GM21529 (cell line): ENCODE results near the gene RGS10.

Source experiments
- ATAC-seq: cut with Tn5 transposase; IDR thresholded peaks from one replicate; pipeline ENCODE4 v1.9.1; 2021; ENCODE audit not compliant: unreplicated experiment

RGS10 gene

DNA sequence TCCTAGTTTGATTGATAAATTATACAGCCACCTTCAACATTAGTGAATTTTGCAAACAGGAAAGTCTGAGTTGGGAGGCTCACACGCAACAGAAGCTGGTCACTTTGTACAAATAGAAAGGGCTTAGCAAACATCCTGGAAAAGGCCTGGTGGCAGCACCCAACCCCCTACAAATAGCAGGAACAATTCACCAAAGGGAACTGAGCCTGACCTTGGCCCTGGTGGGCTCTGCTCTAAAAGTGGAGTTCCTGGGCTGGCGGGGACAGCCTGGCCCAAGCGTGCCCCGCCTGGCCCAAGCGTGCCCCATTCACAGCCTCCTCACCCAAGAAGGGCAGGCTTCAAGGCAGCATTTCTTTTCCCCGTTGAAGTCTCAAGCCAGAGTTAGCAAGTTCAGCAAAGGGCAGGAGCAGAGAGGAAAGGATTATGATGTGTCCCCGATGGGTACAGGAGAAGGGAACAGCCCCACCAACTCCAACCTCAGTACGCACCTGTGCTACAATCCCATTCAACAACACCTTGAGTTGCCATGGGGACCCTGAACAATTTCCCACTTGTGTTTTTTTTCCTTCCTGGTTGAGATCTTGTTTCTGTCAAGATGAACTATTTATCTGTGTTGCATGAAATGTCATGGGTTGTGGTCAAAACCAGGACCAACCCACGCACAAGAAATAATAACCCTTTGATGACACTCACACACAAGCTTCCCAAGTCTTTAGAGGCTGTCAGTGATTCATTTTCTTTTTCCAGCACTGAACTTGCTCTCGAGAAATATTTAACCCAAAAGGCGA, 43.4 kb downstream of the RGS10 start:
- ATAC-seq, result no peak

DNA sequence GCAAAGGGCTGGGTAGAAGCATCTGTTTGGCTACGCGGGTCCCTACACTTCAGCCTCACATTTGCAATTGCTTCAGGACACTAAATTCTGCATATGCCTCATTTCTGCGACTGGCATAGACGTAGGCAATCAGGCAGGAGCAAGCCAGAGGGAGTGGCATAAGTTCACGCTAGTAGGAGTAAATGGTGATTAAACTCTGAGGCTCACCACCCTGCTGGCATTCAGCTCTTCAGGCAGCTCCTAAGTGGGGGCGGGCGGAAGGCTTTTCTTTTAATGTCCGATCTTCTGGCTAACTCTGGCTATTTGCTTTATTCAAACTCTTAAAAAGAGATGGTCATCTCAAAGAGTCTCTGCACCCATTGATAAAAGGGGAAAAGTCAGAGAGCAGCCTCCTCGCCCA, 45.3 kb downstream of the RGS10 start:
- no peak for ATAC-seq

DNA sequence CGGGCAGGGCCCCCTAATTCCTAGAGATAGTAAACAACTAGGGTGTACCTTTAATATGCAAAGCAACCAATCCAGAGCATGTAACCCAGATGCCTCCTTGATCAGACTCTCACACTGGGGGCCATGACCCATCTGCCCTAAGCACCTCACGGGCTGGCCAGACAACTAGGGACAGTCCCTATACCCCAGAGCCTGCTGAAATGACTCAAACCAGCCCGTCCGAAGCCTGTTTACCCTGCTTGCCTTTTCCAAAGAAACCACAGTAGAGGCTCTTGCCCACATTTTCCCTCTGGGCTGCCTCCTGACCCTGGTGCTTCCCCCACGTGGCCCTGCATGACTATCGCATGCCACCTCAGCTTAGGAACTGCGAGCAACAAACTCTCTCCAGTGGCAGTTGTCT, 46.2 kb downstream of the RGS10 start:
- ATAC-seq, result peak; percentile 94

DNA sequence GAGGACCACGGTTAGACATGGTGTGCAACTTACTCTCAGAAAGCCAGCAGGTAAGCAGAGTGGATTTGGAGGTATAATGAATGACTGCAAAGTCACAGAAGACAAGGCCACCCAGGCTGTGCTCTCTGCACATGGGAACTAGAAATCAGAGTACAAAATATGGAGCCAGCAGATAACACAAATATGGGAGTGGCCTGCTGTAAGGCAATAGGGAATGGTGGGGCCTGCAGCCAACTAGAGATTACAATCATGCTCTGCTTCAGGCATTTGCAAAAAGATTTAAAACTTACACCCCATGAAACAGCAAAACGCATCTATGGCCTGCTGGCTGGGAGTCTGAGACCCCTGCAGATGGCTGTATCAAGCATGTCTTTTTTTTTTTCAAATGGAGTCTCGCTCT, 47.0 kb downstream of the RGS10 start:
- ATAC-seq, result no peak

DNA sequence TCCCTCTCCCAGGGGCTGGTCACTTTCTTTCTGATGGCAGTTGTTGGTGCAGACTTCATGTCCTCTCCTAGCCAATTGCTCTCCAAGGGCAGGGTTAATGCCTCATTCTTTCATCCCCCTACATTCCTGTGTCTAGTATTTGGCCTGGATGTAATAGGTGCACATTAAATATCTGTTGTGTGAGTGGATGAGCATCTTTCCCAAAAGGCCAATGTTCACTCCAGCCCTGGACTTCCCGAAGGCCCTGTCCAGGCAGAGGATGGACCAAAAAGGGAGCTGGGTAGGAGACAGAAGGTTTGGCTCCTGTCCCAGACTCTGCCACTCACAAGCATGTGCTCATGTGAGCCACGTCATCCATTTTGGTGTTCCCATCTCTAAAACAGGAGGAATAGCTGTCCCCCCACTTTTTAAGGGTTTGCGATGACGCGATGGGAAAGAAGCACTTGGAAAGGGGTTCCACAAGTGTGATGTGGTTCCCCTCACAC, 47.5 kb downstream of the RGS10 start:
- ATAC-seq, result no peak

DNA sequence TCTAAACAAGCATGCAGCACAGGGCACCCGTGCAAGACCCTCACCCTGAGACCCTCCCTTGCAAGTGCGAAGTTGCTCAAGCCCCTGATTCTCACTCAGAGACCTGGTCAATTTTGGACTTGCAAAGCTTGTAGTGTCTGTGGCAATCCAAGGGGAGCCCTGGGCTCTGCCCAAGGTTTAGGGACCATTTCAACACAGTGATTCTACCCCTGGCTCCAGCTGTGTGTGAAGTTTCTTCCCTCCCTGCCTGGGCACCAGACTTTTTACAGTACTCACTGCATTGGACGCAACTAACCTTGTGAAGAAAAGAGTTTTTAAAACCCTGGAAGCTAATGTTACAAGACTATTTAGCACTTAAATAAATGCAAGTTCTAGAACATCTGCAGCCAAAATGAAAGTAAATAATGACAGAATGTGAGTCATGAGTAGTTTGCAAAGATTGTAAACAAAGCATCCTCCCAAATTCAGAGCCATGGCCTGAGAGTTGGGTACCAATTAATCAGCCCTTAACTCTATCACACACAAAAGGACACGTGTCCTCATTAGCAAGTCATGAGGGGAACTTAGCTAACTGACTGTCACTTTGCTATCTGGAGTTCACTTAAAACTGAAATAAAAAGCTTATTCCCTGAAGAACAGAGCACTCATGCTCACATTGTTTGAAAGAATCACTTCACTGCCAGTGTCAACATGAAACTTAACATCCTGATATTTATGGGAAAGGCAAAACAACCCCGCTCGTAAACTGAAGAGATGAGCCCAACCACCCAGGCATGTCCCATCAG, 48.1 kb downstream of the RGS10 start:
- ATAC-seq, result no peak

DNA sequence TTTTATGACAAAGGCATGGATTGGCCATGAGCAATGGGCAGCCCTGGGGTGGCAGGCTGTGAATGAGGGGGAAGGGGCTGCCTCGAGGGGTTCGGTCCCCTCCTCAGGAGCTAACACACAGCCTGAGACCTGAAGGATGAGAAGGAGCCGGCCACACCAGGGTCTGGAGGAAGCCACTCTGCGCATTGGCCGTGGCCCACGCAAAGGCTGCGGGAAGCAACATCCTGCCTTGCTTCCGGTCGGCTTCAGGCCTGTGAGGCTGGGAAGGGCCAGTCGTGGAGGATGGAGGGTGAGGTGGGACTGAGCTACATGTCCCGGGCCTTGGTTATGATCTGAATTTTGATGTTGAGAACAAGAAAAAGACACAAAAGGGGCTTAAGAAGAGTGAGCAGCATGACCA, 49.4 kb downstream of the RGS10 start:
- ATAC-seq, result no peak

DNA sequence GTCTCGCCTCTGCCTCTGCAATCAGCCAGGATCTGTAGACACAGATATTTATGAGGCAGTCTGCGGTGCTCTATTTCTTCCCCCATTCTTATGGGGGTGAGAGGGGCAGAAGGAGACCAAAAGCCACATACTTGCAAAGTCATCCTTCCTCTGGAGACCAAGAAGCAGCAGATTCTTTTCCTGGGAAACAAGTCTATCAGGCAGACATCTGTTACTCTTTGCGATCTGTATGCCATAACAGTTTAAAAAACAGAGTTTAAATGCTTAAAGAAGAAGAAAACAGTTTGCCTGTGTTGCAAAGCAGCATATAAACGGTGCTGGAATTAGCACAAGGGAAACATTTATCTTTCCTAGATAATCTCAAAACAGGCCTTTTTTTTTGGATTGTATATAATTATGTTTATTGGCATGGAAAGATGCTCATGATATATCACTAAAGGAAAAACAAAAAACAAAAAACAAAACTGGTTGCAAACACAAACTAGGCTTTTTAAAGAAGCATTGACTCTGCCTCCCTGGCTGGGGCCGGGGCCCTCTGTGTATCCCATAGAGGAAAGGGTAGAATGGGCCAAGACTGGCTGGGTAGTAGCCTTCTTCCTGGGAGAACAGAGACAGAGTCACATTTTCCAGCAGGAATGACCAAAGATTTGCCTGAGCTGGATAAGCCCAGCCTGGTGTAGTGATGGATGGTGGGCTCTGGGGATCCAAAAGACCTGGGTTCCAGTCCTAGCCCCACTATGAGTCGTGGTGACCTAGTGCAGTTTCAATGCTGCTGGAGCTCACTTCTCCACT, 50.4 kb downstream of the RGS10 start:
- no peak for ATAC-seq

DNA sequence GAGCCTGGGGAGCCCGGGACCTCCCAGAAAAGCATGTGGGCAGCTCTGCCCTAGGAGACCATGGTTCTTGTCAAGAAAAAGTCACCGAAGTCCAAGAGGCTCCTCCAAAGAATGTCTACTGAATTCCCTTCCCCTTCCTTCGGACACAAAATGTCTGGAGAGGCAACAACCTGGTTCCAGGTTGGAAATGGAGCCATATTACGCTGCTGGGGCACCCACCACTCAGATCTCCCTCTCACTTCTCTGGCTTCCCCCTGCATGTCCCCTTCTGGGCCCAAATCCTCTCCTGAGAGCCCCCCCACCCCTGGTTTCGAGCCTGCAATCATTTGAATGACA, 52.6 kb downstream of the RGS10 start:
- ATAC-seq, result no peak

DNA sequence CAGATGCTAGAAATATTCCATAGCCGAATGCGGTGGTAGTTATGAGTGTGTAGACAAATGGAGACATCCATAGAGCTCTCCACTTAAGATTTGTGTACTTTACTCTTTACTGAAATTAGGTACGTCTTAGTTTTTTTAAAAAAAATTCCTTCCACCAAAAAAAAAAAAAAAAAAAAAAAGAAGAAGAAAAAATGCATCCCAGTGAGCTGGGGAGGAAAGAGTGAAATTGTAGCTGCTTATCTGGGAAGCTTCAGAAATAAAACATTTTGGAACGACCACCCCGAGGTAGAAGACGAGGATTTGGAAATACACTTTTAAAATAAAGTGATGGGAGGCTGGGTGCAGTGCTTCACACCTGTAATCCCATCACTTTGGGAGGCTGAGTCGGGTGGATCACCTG, 53.8 kb downstream of the RGS10 start:
- no peak for ATAC-seq

DNA sequence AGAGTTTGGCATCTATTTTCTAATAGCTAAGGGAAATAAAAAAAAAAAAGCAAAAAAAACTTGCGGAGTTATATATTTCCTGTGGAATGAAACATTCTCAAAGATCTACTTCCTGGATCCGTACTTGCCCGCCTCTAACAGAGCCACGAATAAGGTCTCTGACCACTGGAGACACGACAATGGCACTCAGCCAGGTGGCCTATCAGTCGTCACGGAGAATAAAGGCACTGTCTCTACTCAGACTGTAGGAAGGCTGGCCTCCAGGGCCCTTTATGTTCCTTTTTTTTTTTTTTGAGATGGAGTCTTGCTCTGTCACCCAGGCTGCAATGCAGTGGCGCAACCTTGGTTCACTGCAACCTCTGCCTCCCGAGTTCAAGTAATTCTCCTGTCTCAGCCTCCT, 58.7 kb downstream of the RGS10 start:
- no peak for ATAC-seq

DNA sequence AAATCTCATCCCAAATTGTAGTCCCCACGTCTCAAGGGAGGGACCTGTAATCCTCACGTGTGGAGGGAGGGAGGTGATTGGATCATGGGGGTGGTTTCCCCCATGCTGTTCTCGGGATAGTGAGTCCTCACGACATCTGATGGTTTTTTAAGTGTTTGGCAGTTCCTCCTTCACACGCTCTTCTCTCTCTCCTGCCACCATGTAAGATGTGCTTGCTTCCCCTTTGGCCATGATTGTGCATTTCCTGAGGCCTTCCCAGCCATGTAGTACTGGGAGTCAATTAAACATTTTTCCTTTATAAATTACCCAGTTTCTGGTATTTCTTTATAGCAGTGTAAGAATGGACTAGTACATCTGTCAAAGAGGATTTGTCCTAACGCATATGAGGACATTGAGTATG, 59.5 kb downstream of the RGS10 start:
- no peak for ATAC-seq

DNA sequence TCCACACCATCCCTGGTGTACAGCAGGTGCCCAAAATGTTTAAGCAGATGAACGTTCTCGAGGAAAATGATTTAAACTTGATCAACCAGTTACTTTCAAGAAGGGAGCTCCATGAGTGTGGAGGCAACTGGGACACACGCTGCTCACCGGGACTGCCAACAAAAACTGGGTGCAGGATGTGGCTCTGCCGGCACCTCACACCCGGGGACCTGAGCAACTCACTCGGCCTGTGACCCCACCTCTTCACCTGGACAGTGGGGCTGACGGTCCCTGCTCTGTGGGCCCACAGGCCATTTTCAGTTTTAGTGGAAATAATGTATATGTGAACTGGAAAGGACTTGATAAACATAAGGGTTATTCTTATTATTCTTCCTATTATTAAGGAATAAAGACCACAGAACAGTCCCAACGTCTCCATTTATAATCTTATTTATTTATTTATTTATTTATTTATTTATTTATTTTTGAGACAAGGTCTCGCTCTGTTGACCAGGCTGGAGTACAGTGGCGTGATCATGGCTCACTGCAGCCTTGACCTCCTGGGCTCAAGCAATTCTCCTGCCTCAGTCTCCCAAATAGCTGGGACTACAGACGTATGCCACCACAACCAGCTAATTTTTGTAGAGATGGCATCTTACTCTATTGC, 60.6 kb downstream of the RGS10 start:
- no peak for ATAC-seq

DNA sequence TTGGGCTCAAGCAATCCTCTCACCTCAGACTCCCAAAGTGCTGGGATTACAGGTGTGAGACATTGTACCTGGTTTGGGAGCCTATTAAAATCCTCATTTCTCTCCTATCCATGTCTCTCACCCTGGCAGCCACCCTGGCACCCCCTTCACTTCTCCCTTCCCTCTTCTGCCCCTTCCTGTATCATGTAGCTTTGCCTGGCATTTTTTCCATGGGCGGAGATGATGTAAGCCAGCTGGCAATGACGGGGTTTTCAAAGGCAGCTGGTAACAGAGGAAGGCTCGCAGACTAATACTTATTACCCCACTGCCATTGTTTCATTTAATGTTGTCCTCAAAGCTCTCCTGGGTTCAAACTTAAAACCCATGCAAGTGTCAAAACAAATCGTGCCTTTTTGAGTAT, 61.9 kb downstream of the RGS10 start:
- ATAC-seq, result no peak

DNA sequence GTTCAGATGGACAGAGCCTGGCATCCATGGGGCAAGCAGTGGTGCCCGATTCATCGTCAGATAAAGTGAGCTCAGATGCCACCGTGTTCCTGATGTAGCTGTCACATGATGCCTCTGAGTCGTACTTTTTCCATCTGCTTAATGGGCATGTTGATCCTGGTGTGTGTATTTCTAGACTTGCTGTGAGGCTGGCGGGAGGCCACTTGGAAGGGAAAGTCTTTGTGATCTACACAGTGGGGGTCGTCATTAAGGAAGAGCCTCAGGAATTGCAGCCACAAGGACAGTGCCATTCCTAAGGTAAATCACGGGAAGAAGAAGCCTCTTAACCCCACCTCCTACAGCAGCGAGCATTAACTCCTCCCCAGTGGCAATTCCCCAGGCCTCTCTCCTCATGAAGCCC, 63.0 kb downstream of the RGS10 start:
- ATAC-seq, result no peak

DNA sequence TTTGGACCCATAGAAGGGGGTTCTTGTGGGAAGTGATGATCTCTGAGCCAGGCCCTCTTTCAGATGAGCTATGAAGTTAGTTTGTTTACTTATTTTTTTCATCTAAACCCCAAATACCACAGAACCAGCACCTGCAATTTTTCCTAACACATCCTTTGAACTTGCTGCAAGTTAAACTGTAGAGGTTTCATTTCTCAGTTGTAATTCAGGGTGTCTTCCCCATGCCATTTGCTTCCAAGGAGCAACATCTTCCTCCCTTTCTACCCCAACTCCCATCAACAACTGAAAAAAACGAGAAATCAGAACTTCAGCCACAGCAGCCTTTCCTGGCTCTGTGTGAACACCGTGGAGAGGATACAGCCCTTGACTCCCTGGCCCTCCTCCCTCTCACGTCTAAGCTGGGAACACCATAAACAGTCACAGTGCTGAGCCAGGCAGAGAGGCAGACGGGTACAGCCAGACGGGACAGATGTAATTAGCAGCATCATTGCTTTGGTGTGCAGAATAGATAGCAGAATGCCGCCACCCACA, 63.6 kb downstream of the RGS10 start:
- no peak for ATAC-seq

DNA sequence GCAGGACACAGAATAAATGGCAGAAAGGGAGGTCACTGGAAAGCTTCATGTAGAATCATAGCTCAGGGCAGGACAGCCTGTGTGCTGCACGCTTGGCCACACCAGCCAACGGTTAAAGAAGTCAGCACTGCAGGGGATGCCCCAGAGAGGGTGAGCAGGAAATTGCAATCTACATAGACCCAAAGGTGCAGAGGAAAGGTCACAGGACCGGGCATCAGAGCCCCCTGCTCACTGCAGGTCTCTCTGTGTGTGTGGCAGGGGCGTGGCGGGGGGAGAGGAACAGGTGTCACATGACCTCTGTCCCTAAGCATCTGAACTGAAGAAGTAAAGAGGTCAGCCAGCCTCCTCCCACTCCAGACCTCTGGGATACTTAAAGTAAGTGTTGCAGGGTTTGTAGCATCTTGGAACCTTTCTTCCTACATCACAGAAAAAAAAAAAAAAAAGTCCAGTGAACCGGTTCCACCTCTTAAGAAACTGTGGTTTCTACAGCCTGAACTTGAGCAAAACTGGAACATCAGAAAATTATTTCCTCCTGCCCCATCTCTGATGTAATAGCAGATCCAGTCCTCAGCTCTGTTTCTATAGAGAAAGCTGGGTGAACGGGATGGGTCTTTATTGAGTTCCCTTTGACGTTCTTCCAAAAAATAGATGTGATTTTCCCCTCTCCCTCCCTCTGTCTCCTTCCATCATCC, 64.3 kb downstream of the RGS10 start:
- ATAC-seq, result peak; percentile 84

DNA sequence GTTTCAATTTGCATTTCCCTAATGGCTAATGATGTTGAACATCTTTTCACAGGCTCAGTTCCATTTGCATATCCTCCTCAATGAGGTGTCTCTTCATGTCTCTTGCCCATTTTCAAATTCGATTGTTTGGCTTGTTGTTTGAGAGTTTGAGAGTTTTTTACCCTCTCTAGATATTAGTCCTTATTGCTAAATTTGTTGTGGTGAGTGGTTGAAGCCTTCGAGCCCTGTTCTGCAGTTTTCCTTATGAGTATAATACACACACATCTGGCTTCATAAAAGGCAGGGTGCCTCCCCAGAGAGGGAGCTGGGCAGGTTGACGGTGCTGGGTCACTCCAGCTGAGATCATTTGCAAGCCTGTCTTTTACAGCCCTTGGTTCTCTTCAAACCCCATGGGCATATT, 65.1 kb downstream of the RGS10 start:
- peak; percentile 71 for ATAC-seq

DNA sequence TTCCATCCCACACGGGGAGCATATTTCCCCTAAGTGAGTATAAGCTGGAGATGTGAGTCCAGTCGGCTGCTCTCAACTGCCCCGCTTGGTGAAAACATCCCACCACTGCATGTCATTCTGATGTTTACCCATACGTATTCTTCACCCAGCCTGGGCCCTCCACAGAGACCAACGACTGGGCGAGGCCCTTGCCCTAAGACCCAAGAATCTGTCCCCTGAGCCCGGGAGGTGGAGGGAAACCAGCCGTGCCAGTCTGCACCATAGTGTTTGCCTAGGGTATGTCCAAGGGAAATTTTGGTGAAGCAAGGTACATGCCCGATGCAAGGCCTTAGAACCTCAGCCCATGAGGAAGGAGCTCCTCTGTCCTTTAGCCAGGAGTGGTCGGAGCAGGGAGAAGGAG, 67.9 kb downstream of the RGS10 start:
- ATAC-seq, result no peak

DNA sequence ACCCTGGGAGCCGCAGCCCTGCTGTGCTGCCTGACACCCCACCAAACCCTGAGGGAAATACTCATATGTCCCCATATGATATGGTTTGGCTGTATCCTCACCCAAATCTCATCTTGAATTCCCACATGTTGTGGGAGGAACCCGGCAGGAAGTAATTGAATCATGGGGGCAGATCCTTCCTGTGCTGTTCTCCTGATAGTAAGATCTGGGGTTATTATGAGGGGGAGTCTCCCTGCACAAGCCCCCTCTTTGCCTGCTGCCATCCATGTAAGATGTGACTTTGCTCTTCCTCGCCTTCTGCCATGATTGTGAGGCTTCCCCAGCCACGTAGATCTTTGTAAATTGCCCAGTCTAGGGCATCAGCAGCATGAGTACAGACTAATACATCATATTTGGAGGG, 68.7 kb downstream of the RGS10 start:
- ATAC-seq, result no peak
